ENCODE measurements around the gene RASA1. TPM values are rescaled to one million over a fixed set of nuclear protein-coding genes. Genes with fewer than 3 reads are reported as not detected.

Gene RASA1
- total and polyA plus RNA-seq, 9 of the 15 experiments (the other 6 are each of a cell fraction or from before 2014, with no cell fraction given) = 3.2 to 17.3 (median 9.2) TPM

DNA sequence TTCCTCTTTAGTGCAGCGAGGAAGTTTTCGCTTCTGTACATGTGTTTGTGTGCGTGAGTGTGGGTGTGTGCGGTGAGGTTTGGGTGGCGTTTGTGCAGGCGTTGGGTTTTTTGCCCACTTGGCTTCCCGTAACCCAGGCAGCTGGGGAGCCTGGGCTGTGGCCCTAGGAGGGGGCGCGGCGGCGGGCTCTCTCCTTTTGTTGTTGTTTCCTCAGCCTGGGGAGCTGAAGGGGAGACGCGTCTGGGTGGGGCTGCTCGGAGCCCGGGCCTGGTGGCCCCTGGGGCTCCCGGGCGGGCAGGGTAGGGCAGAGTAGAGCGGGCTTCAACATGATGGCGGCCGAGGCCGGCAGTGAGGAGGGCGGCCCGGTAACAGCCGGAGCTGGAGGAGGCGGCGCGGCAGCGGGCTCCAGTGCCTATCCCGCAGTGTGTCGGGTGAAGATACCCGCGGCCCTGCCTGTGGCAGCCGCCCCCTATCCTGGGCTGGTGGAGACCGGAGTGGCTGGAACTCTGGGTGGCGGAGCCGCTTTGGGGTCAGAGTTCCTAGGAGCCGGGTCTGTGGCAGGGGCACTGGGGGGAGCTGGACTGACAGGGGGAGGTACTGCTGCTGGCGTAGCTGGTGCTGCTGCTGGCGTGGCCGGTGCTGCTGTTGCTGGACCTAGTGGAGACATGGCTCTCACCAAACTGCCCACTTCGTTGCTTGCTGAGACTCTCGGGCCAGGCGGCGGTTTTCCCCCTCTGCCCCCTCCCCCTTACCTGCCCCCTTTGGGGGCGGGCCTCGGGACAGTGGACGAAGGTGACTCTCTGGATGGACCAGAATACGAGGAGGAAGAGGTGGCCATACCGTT is 665 bp downstream of the RASA1 start (continued):
- TF ChIP-seq MYC (IDR thresholded peaks at IDR 0.05; ENCODE audit: low read depth, low read length) (peak; percentile 20; the same call in 1 of the 2 replicates), MYC (CRISPR knock-in tag; IDR thresholded peaks at IDR 0.05; ENCODE audit: borderline replicate concordance, low read depth) (0 out of 2 replicates have a peak, but pooled peaks have one; percentile 21), ZNF431 (CRISPR knock-in tag; IDR thresholded peaks at IDR 0.05) (no peak), HEY1 (CRISPR knock-in tag; IDR thresholded peaks at IDR 0.05; ENCODE audit: borderline replicate concordance) (no peak), NFIX (CRISPR knock-in tag; IDR thresholded peaks at IDR 0.05; ENCODE audit: low read depth) (no peak), SIN3A (IDR thresholded peaks at IDR 0.05; ENCODE audit: borderline replicate concordance in 2 of 2, control insufficient read depth in 1 of 2, low read depth in 2 of 2, low read length in 2 of 2) (peak; percentile 36 to 78; a peak in 2 of 4 replicates), ZNF239 (CRISPR knock-in tag; IDR thresholded peaks at IDR 0.05) (no peak), ATF1 (CRISPR knock-in tag; IDR thresholded peaks at IDR 0.05) (no peak), ATF1 (tag; IDR thresholded peaks at IDR 0.05) (no peak), FIP1L1 (IDR thresholded peaks at IDR 0.05; ENCODE audit: low read depth, low read length, poor library complexity, severe bottlenecking) (peak; percentile 83), MAZ (CRISPR knock-in tag; conservative IDR thresholded peaks at IDR 0.05 in 1 of 2, IDR thresholded peaks at IDR 0.05 in 1 of 2) (peak in 1 of 2 experiments; percentile 40; a peak in 2 of 4 replicates), DACH1 (IDR thresholded peaks at IDR 0.05; ENCODE audit: partially characterized antibody) (no peak), HDAC2 (IDR thresholded peaks at IDR 0.05) (peak; percentile 62)
- TF ChIP-seq, protein P1, sequence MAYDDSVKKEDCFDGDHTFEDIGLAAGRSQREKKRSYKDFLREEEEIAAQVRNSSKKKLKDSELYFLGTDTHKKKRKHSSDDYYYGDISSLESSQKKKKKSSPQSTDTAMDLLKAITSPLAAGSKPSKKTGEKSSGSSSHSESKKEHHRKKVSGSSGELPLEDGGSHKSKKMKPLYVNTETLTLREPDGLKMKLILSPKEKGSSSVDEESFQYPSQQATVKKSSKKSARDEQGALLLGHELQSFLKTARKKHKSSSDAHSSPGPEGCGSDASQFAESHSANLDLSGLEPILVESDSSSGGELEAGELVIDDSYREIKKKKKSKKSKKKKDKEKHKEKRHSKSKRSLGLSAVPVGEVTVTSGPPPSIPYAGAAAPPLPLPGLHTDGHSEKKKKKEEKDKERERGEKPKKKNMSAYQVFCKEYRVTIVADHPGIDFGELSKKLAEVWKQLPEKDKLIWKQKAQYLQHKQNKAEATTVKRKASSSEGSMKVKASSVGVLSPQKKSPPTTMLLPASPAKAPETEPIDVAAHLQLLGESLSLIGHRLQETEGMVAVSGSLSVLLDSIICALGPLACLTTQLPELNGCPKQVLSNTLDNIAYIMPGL (CRISPR knock-in tag; IDR thresholded peaks at IDR 0.05) = 0 out of 2 replicates have a peak, but pooled peaks have one; percentile 33
- TF ChIP-seq, protein P2, sequence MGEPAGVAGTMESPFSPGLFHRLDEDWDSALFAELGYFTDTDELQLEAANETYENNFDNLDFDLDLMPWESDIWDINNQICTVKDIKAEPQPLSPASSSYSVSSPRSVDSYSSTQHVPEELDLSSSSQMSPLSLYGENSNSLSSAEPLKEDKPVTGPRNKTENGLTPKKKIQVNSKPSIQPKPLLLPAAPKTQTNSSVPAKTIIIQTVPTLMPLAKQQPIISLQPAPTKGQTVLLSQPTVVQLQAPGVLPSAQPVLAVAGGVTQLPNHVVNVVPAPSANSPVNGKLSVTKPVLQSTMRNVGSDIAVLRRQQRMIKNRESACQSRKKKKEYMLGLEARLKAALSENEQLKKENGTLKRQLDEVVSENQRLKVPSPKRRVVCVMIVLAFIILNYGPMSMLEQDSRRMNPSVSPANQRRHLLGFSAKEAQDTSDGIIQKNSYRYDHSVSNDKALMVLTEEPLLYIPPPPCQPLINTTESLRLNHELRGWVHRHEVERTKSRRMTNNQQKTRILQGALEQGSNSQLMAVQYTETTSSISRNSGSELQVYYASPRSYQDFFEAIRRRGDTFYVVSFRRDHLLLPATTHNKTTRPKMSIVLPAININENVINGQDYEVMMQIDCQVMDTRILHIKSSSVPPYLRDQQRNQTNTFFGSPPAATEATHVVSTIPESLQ (CRISPR knock-in tag; IDR thresholded peaks at IDR 0.05) = no peak
- TF ChIP-seq, protein P3, sequence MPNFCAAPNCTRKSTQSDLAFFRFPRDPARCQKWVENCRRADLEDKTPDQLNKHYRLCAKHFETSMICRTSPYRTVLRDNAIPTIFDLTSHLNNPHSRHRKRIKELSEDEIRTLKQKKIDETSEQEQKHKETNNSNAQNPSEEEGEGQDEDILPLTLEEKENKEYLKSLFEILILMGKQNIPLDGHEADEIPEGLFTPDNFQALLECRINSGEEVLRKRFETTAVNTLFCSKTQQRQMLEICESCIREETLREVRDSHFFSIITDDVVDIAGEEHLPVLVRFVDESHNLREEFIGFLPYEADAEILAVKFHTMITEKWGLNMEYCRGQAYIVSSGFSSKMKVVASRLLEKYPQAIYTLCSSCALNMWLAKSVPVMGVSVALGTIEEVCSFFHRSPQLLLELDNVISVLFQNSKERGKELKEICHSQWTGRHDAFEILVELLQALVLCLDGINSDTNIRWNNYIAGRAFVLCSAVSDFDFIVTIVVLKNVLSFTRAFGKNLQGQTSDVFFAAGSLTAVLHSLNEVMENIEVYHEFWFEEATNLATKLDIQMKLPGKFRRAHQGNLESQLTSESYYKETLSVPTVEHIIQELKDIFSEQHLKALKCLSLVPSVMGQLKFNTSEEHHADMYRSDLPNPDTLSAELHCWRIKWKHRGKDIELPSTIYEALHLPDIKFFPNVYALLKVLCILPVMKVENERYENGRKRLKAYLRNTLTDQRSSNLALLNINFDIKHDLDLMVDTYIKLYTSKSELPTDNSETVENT (CRISPR knock-in tag; IDR thresholded peaks at IDR 0.05) = 0 out of 2 replicates have a peak, but pooled peaks have one; percentile 19

All from K562 (cell line).